Tibial artery (tissue), 4 donors: ENCODE measurements around the gene DLG2.

Experiments
- DNase-seq, 2 donors: peaks; one replicate each; pipeline ENCODE4 v3.0.0-alpha.2; 2019
- H3K27ac ChIP-seq, 2 donors: fragments of 200-600 bp; sonication (generic) in 1 of 2; 1 replicate in 1 of 2; 2 replicates in 1 of 2; pipeline ENCODE4 v1.5.1; 2018 to 2019; ENCODE audit warnings: mild to moderate bottlenecking in 1 of 2
- H3K27me3 ChIP-seq, 2 donors: fragments of 200-600 bp; sonication (generic) in 1 of 2; one replicate each; pipeline versions ENCODE4 v1.5.1 to v1.6.0; 2016 to 2019
- H3K36me3 ChIP-seq, 3 donors: fragments of 200-600 bp; sonication (generic) in 2 of 3; one replicate each; pipeline ENCODE4 v1.5.1; 2016 to 2019; ENCODE audit warnings: mild to moderate bottlenecking in 2 of 3
- H3K4me1 ChIP-seq, 4 donors: fragments of 200-600 bp; sonication (generic) in 2 of 4; 1 replicate in 3 of 4; 2 replicates in 1 of 4; pipeline ENCODE4 v1.5.1; 2016 to 2019
- H3K4me3 ChIP-seq, 2 donors: fragments of 200-600 bp; sonication (generic) in 1 of 2; 1 replicate in 1 of 2; 2 replicates in 1 of 2; pipeline ENCODE4 v1.5.1; 2018 to 2019; ENCODE audit warnings: mild to moderate bottlenecking in 2 of 2
- H3K9me3 ChIP-seq, 3 donors: fragments of 200-600 bp; sonication (generic) in 1 of 3; one replicate each; pipeline ENCODE4 v1.5.1; 2016 to 2019
- intact Hi-C: fragments of 100-400 bp; cut with DNase I; formaldehyde crosslinking; loops from one replicate; pipeline ENCODE4 v1.15.0; 2023; ENCODE audit warnings: low total_unique reads
- TF ChIP-seq, protein P1 (sequence below), 2 experiments: fragments of 200-600 bp in 1 of 2; fragments of 450-650 bp in 1 of 2; IDR thresholded peaks; one replicate each; pipeline ENCODE4 v1.5.1; 2017 to 2019; ENCODE audit warnings: antibody characterized with exemption in 2 of 2, mild to moderate bottlenecking in 1 of 2, moderate library complexity in 1 of 2

The DLG2 gene

DNA sequence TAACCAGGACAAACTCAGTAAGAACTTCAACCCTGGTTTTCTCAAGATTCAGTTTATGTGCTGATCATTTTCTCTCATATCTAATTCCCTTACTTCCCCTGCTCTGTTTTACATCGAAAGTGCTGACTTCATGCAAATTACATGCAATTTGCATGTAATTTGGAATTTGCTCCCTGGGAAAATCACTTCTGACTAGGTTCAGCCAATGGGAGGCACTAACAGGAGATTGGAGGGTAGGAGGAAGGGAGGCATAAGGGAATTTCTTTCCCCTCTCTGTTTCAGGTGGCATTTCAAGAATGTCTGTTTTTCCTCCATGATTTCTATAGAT is 1977.7 kb downstream of the DLG2 start:
- H3K4me3 ChIP-seq: no peak overlapping the region
- no peak for DNase-seq
- H3K9me3 ChIP-seq: no peaks in the 10 kb centered on the region
- H3K4me1 ChIP-seq: no peaks in the 10 kb centered on the region
- intact Hi-C loops: no loop called here
- TF ChIP-seq, protein P1, sequence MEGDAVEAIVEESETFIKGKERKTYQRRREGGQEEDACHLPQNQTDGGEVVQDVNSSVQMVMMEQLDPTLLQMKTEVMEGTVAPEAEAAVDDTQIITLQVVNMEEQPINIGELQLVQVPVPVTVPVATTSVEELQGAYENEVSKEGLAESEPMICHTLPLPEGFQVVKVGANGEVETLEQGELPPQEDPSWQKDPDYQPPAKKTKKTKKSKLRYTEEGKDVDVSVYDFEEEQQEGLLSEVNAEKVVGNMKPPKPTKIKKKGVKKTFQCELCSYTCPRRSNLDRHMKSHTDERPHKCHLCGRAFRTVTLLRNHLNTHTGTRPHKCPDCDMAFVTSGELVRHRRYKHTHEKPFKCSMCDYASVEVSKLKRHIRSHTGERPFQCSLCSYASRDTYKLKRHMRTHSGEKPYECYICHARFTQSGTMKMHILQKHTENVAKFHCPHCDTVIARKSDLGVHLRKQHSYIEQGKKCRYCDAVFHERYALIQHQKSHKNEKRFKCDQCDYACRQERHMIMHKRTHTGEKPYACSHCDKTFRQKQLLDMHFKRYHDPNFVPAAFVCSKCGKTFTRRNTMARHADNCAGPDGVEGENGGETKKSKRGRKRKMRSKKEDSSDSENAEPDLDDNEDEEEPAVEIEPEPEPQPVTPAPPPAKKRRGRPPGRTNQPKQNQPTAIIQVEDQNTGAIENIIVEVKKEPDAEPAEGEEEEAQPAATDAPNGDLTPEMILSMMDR (IDR thresholded peaks at IDR 0.05): no peak
- H3K27me3 ChIP-seq: no peaks in the 10 kb centered on the region
- no peaks in the 10 kb centered on the region for H3K36me3 ChIP-seq
- H3K27ac ChIP-seq: no peak overlapping the region

DNA sequence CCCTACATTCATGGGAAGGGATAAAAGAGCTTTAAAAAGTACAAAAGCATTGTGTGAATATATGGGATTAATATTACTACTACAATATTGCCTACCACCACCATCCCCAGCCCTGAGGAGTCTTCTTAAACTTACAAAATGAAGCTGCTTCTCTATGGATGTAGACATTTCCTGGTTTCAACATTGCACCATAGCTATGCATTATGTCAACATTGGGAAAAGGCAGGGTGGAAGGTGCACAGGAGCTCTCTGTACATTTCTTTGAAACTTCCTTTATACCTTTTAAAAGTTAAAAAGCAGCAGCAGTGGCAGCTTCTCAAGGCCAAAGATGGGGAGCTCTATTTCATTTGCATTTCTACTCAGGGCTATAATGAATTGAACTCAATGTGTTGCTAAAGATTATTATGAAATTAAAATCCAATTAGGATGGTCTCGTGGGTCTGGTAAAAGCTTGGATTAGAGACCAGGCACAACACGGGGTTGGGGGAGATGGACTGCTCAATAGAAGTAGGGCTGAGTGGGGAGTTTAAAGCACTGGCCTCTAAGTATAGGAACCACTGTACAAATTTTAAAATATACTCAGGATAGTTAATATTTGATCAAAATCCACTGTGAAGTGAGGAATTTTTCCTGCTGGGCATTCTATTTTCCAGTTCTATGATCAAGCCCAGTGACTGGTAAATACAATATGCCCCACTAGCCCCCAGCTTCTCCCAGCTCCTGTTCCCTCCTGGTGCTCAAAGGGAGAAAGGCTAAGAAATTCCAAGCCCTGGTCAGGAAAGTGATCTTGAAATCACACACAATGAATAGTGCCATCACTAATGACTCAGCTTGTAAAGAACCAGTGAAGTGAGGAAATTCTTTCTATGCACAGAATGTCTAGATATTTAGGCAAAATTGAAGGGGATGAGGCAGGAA is 1978.3 kb downstream of the DLG2 start:
- no peaks in the 10 kb centered on the region for H3K4me1 ChIP-seq
- no peaks in the 10 kb centered on the region for H3K36me3 ChIP-seq
- no peak for DNase-seq
- no peaks in the 10 kb centered on the region for H3K27me3 ChIP-seq
- no peak overlapping the region for H3K4me3 ChIP-seq
- TF ChIP-seq, protein P1 (IDR thresholded peaks at IDR 0.05): no peak
- H3K27ac ChIP-seq: no peak overlapping the region
- intact Hi-C loops: no loop called here
- H3K9me3 ChIP-seq: no peaks in the 10 kb centered on the region

DNA sequence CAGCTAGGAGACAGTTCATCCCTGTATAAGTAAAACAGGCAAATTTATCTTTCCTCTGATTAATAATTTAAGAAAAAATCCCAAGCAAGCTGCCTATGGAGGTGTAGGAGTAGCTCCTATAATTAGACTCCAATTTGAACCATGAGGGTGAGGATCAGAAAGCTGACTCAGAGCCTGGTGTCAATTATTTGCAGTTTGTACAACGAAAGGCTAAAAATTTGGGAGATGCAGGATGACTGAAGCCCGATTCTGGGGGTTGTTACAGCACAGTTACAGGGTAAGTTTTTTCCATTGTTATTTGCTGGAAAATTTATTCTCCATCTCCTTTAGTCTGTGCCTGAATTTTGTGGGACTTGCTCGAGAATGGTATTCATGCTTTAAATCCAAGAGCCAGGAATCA is 1981.6 kb downstream of the DLG2 start:
- Histone ChIP-seq H3K9me3 (no peaks in the 10 kb centered on the region), H3K36me3 (no peaks in the 10 kb centered on the region), H3K4me3 (no peak overlapping the region), H3K27ac (no peak overlapping the region), H3K27me3 (no peaks in the 10 kb centered on the region), H3K4me1 (peaks cover 0 to 18% (median 2%) of the 10 kb centered on the region in 4 donors)
- no peak for DNase-seq
- intact Hi-C loops: no loop called here
- TF ChIP-seq, protein P1 (IDR thresholded peaks at IDR 0.05): no peak

DNA sequence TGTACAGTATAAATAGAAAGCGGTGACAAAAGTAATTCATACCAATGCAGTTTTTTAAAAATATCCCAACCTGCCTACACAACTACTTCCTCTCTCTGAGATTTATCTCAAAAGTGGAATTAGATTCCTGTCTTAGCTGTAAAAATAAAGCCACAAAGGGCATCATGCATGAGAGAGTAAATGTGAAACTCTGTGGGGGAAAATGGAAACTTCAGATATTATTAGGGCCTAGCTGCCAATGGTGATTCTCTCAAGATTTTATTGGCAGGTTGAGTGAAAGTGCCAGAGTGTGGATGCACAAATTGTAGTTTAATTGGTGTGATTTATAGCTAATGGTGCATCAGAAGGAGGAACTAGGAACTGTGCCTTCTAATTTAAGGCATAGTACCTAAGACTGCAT is 1984.0 kb downstream of the DLG2 start:
- Histone ChIP-seq H3K4me1 (peaks cover 0 to 18% (median 2%) of the 10 kb centered on the region in 4 donors), H3K4me3 (no peak overlapping the region), H3K27me3 (no peaks in the 10 kb centered on the region), H3K9me3 (no peaks in the 10 kb centered on the region), H3K27ac (no peak overlapping the region), H3K36me3 (no peaks in the 10 kb centered on the region)
- DNase-seq: no peak
- TF ChIP-seq, protein P1 (IDR thresholded peaks at IDR 0.05): no peak
- intact Hi-C loops: no loop called here

DNA sequence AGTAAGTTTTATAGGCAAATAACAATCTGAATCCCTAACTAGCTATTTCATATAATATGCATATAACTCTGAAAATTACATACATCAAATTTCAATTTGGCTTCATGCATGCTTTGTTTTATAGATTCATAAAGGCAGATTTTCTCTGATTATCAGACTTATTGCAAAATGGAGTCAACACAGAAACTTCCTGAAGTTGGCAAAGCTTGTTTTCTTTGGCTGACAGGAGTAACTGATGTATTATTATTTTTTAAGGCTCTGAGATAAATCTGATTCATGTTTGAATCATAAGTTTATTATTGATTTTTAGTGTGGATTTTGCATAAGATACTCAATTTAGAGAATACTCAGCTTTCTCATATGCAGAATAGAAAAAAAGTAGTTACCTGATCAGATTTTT is 1984.6 kb downstream of the DLG2 start:
- H3K36me3 ChIP-seq: no peaks in the 10 kb centered on the region
- H3K27ac ChIP-seq: no peak overlapping the region
- H3K4me3 ChIP-seq: no peak overlapping the region
- TF ChIP-seq, protein P1 (IDR thresholded peaks at IDR 0.05): no peak
- no peaks in the 10 kb centered on the region for H3K27me3 ChIP-seq
- no peaks in the 10 kb centered on the region for H3K9me3 ChIP-seq
- intact Hi-C loops: no loop called here
- H3K4me1 ChIP-seq: peaks cover 0 to 18% (median 2%) of the 10 kb centered on the region in 4 donors
- DNase-seq: no peak
